CD14-positive monocyte (primary cell): Measurements from ENCODE around the gene CADM2. TPM values are rescaled to one million over a fixed set of nuclear protein-coding genes. Genes with fewer than 3 reads are reported as not detected.
"Not testable (repeated sequence)": the region's sequence is repeated elsewhere in the genome, so short reads cannot be mapped to it uniquely, and the experiment has no call there.

Source experiments
- DNase-seq, 3 donors: peaks; one replicate each; pipeline ENCODE4 v3.0.0-alpha.2; 2011 to 2022
- H2AFZ ChIP-seq: 2 replicates; pipeline ENCODE4 v1.6.0; 2012; ENCODE audit warnings: mild to moderate bottlenecking, low read depth, low read length, inconsistent platforms; ENCODE audit not compliant: insufficient read depth, poor library complexity, severe bottlenecking
- H3K27ac ChIP-seq, 2 donors: 1 replicate in 1 of 2; 2 replicates in 1 of 2; pipeline ENCODE4 v1.5.1; 2012 to 2013; ENCODE audit warnings: low read length in 2 of 2, control low read depth in 1 of 2, inconsistent platforms in 1 of 2, low read depth in 1 of 2, mild to moderate bottlenecking in 1 of 2
- H3K27me3 ChIP-seq, 2 donors: one replicate each; pipeline versions ENCODE4 v1.6.0 to v1.6.1; 2011 to 2013; ENCODE audit warnings: low read length in 2 of 2; ENCODE audit not compliant: control insufficient read depth in 2 of 2, insufficient read depth in 2 of 2
- H3K36me3 ChIP-seq, 2 donors: replicated peaks in 1 of 2; 1 replicate in 1 of 2; 2 replicates in 1 of 2; pipeline versions ENCODE4 v1.5.1 to v1.6.1; 2012 to 2013; ENCODE audit warnings: low read length in 2 of 2, control low read depth in 1 of 2, inconsistent platforms in 1 of 2, mild to moderate bottlenecking in 1 of 2; ENCODE audit not compliant: insufficient read depth in 2 of 2, control insufficient read depth in 1 of 2
- H3K4me1 ChIP-seq, 2 donors: 1 replicate in 1 of 2; 2 replicates in 1 of 2; pipeline versions ENCODE4 v1.5.1 to v1.6.1; 2012 to 2013; ENCODE audit warnings: low read length in 2 of 2, control low read depth in 1 of 2, inconsistent platforms in 1 of 2, mild to moderate bottlenecking in 1 of 2, moderate library complexity in 1 of 2; ENCODE audit not compliant: insufficient read depth in 2 of 2, control insufficient read depth in 1 of 2
- H3K4me2 ChIP-seq: replicated peaks from 2 replicates; pipeline ENCODE3; 2012; ENCODE audit warnings: low read length, moderate library complexity, mild to moderate bottlenecking; ENCODE audit not compliant: poor library complexity, severe bottlenecking; ENCODE audit errors: extremely low read depth
- H3K4me3 ChIP-seq, 3 experiments: fragments of 200-600 bp in 1 of 3; sonication (generic) in 1 of 3; replicated peaks in 1 of 3; 1 replicate in 2 of 3; 2 replicates in 1 of 3; pipeline ENCODE4 v1.5.1; 2011 to 2013; ENCODE audit warnings: low read length in 3 of 3, mild to moderate bottlenecking in 3 of 3, control low read depth in 2 of 3, low read depth in 2 of 3, inconsistent platforms in 1 of 3, moderate library complexity in 1 of 3
- H3K79me2 ChIP-seq: 2 replicates; pipeline ENCODE4 v1.6.0; 2012; ENCODE audit warnings: mild to moderate bottlenecking, control low read depth, inconsistent platforms, low read length, moderate library complexity; ENCODE audit not compliant: insufficient read depth
- H3K9ac ChIP-seq: 2 replicates; pipeline ENCODE4 v1.6.0; 2017; ENCODE audit warnings: low read length, mild to moderate bottlenecking; ENCODE audit not compliant: insufficient read depth, poor library complexity, severe bottlenecking
- H3K9me3 ChIP-seq, 2 donors: replicated peaks in 1 of 2; 1 replicate in 1 of 2; 2 replicates in 1 of 2; pipeline versions ENCODE4 v1.5.1 to v1.6.1; 2012 to 2013; ENCODE audit warnings: low read length in 2 of 2, control low read depth in 1 of 2; ENCODE audit not compliant: control insufficient read depth in 1 of 2, insufficient read depth in 1 of 2
- H4K20me1 ChIP-seq: 2 replicates; pipeline ENCODE4 v1.6.0; 2012; ENCODE audit warnings: mild to moderate bottlenecking, low read length, control low read depth, moderate library complexity; ENCODE audit not compliant: insufficient read depth
- H3K27ac Mint-ChIP-seq, 7 donors: one replicate each; pipeline ENCODE4 v1.8.0; 2020; ENCODE audit warnings: mild to moderate bottlenecking in 7 of 7, mixed read lengths in 7 of 7, moderate library complexity in 6 of 7, inconsistent platforms in 2 of 7
- H3K27me3 Mint-ChIP-seq, 3 donors: one replicate each; pipeline ENCODE4 v1.8.0; 2021 to 2022; ENCODE audit warnings: low read depth in 3 of 3, mild to moderate bottlenecking in 3 of 3, mixed read lengths in 3 of 3, moderate library complexity in 3 of 3, inconsistent platforms in 1 of 3
- H3K36me3 Mint-ChIP-seq, 2 donors: one replicate each; pipeline ENCODE4 v1.8.0; 2020; ENCODE audit warnings: mixed read lengths in 2 of 2, inconsistent platforms in 1 of 2, mild to moderate bottlenecking in 1 of 2
- H3K4me1 Mint-ChIP-seq: one replicate; pipeline ENCODE4 v1.8.0; 2020; ENCODE audit warnings: mild to moderate bottlenecking, mixed read lengths
- H3K4me3 Mint-ChIP-seq, 2 donors: one replicate each; pipeline ENCODE4 v1.8.0; 2020; ENCODE audit warnings: mild to moderate bottlenecking in 2 of 2, mixed read lengths in 2 of 2, moderate library complexity in 1 of 2
- H3K9me3 Mint-ChIP-seq, 7 donors: one replicate each; pipeline ENCODE4 v1.8.0; 2020 to 2022; ENCODE audit warnings: mixed read lengths in 7 of 7, mild to moderate bottlenecking in 6 of 7, moderate library complexity in 6 of 7, inconsistent platforms in 2 of 7
- CTCF ChIP-seq: fragments of 200-600 bp; IDR thresholded peaks from one replicate; pipeline ENCODE4 v1.8.0; 2022; ENCODE audit warnings: antibody characterized with exemption, mild to moderate bottlenecking
- WGBS: methylation state at CpG from one replicate; pipeline ENCODE4 v1.1.5; 2013; ENCODE audit warnings: missing lambda C conversion rate; ENCODE audit not compliant: insufficient coverage; 5-methylcytosine and 5-hydroxymethylcytosine counted together
- intact Hi-C, 2 donors: fragments of 100-400 bp; cut with micrococcal nuclease; formaldehyde crosslinking; loops; one replicate each; pipeline versions ENCODE4 v1.15.0 to v1.15.1; 2023
- polyA minus RNA-seq: library from RNA; depleted of rRNA, polyadenylated mRNA; stranded (reverse); fragments of >200 nt; gene quantifications from 2 replicates; pipeline ENCODE4 v1.2.3, GENCODE V29; 2012
- polyA plus RNA-seq, 3 donors: library from polyadenylated mRNA; depleted of rRNA in 1 of 3; unstranded in 2 of 3; stranded (reverse) in 1 of 3; fragments of 300-500 nt in 2 of 3; fragments of >200 nt in 1 of 3; fragmentation: Illumina TruSeq in 2 of 3; gene quantifications; 1 replicate in 2 of 3; 2 replicates in 1 of 3; pipeline ENCODE4 v1.2.3, GENCODE V29; 2012 to 2021
- total RNA-seq, 12 experiments: library from RNA in 1 of 12; stranded (reverse) in 1 of 12; fragments of 120-200 nt in 1 of 12; gene quantifications; one replicate each; pipeline ENCODE4 v1.2.4 and lab custom pipeline; 2013 to 2026; ENCODE audit warnings: mixed read lengths in 6 of 12, inconsistent platforms in 1 of 12

The CADM2 gene
- 0.06 TPM for total RNA-seq (2013)
- polyA plus RNA-seq (not detected), polyA minus RNA-seq (not detected in 2 replicates), total RNA-seq (lab: John Stamatoyannopoulos, UW) (0 to 3.3 (median 0.08) reads per million in 11 experiments)

- no peak within 1 kb of the TSS for H3K9ac ChIP-seq
These were observed at the start of gene CADM2 for GRCh38 chr3:84958495-84959469. Gene CADM2, plus strand, starts transcription at chr3:84958989.

GRCh38 chr3:84918592-84918991, 40.2 kb upstream of the CADM2 start:
- intact Hi-C loops, H3K27me3 ChIP-seq, H3K4me1 Mint-ChIP-seq, DNase-seq, H4K20me1 ChIP-seq, H3K9ac ChIP-seq, H3K79me2 ChIP-seq, H3K27ac Mint-ChIP-seq, H3K36me3 Mint-ChIP-seq, H3K4me2 ChIP-seq, H3K4me3 Mint-ChIP-seq, H3K27ac ChIP-seq, H3K4me1 ChIP-seq, H3K36me3 ChIP-seq, H3K4me3 ChIP-seq, H2AFZ ChIP-seq, H3K27me3 Mint-ChIP-seq: not testable (repeated sequence)
- peaks cover 17 to 21% of the 10 kb centered on the region in 2 donors for H3K9me3 ChIP-seq
- peaks cover 5 to 25% (median 9%) of the 10 kb centered on the region in 7 donors for H3K9me3 Mint-ChIP-seq
- WGBS = 95% methylated on average over 10 of the region's 33 CpGs

More at GRCh38 chr3:84958495-84959469, at the start of gene CADM2:
- under 1% methylated on average over 62 of the region's 70 CpGs for WGBS
- Histone ChIP-seq H3K4me3 (peak within 1 kb of the TSS; percentile 21 to 64 (median 35)), H3K79me2 (no peaks in the 10 kb centered on the region), H3K36me3 (no peaks in the 10 kb centered on the region), H2AFZ (peak within 1 kb of the TSS; percentile 74), H3K27ac (no peak within 1 kb of the TSS), H3K9me3 (peaks cover 18 to 31% of the 10 kb centered on the region in 2 donors), H3K4me1 (peaks cover 11% of the 10 kb centered on the region in 2 donors), H3K4me2 (peak within 1 kb of the TSS; percentile 65), H4K20me1 (no peaks in the 10 kb centered on the region), H3K27me3 (peaks cover 46 to 62% of the 10 kb centered on the region in 2 donors)
- intact Hi-C loops = no loop called here
- Mint-ChIP-seq H3K4me3 (peak within 1 kb of the TSS; percentile 65 to 86), H3K36me3 (peaks cover 0 to 8% of the 10 kb centered on the region in 2 donors), H3K27me3 (peaks cover 50 to 55% (median 50%) of the 10 kb centered on the region in 3 donors), H3K9me3 (peaks cover 3 to 28% (median 21%) of the 10 kb centered on the region in 7 donors), H3K4me1 (peaks cover 15% of the 10 kb centered on the region), H3K27ac (no peak within 1 kb of the TSS)
- DNase-seq = peak; percentile 1 to 43 (median 16)
- TF ChIP-seq CTCF = no peak
